SK-N-SH (cell line): ENCODE data around the gene SPACA6.

Source experiments
- CTCF ChIP-seq: fragments of 200-600 bp; sonication (generic); IDR thresholded peaks from 2 replicates; pipeline ENCODE4 v1.6.1; 2017; ENCODE audit warnings: antibody characterized with exemption, mild to moderate bottlenecking, moderate library complexity
- EP300 ChIP-seq, 2 experiments: IDR thresholded peaks; 2 replicates each; pipeline versions ENCODE4 v1.4.0 to v1.6.1; 2012; ENCODE audit warnings: borderline replicate concordance in 1 of 2, low read depth in 1 of 2, low read length in 1 of 2
- EZH2phosphoT487 ChIP-seq: fragments of 200-600 bp; sonication (generic); IDR thresholded peaks from 2 replicates; pipeline ENCODE4 v1.6.1; 2017; ENCODE audit warnings: low read depth, mixed run types, mild to moderate bottlenecking, antibody characterized with exemption, moderate library complexity, borderline replicate concordance
- GABPA ChIP-seq: IDR thresholded peaks from 2 replicates; pipeline ENCODE4 v1.4.0; 2012; ENCODE audit warnings: low read depth, mild to moderate bottlenecking
- IRF3 ChIP-seq: fragments of 150-350 bp; IDR thresholded peaks from 2 replicates; pipeline ENCODE4 v1.6.1; 2016; ENCODE audit warnings: mild to moderate bottlenecking, low read depth, low read length
- MEF2A ChIP-seq: IDR thresholded peaks from 2 replicates; pipeline ENCODE4 v1.4.0; 2012; ENCODE audit warnings: low read depth, borderline replicate concordance
- NRF1 ChIP-seq: IDR thresholded peaks from 2 replicates; pipeline ENCODE4 v1.6.1; 2012; ENCODE audit warnings: low read depth, mild to moderate bottlenecking, low read length
- POLR2AphosphoS5 ChIP-seq: IDR thresholded peaks from 2 replicates; pipeline ENCODE4 v1.6.1; 2012; ENCODE audit warnings: low read depth, low read length
- RCOR1 ChIP-seq: fragments of 150-350 bp; IDR thresholded peaks from 2 replicates; pipeline ENCODE4 v1.6.1; 2017; ENCODE audit warnings: antibody characterized with exemption, low read length
- REST ChIP-seq: IDR thresholded peaks from 2 replicates; pipeline ENCODE4 v1.6.1; 2012; ENCODE audit warnings: mild to moderate bottlenecking, low read depth, low read length, moderate library complexity
- RFX5 ChIP-seq: IDR thresholded peaks from 2 replicates; pipeline ENCODE4 v1.6.1; 2012; ENCODE audit warnings: mild to moderate bottlenecking, improper control_type of control experiment, low read length
- RXRA ChIP-seq: IDR thresholded peaks from 2 replicates; pipeline ENCODE4 v1.4.0; 2012; ENCODE audit warnings: low read depth, mild to moderate bottlenecking, borderline replicate concordance
- SIN3A ChIP-seq: IDR thresholded peaks from 2 replicates; pipeline ENCODE4 v1.6.1; 2012; ENCODE audit warnings: low read depth, mild to moderate bottlenecking, low read length, moderate library complexity, borderline replicate concordance
- YY1 ChIP-seq: IDR thresholded peaks from 2 replicates; pipeline ENCODE4 v1.4.0; 2012; ENCODE audit warnings: low read depth, mild to moderate bottlenecking

GRCh38 chr19:51647318-51647717, 45.8 kb upstream of the SPACA6 start:
- TF ChIP-seq EZH2phosphoT487 = no peak
- TF ChIP-seq NRF1 = no peak
- no peak for TF ChIP-seq CTCF
- TF ChIP-seq YY1 = no peak
- no peak for TF ChIP-seq SIN3A
- TF ChIP-seq MEF2A = no peak
- TF ChIP-seq EP300 (IDR thresholded peaks at IDR 0.05; ENCODE audit: borderline replicate concordance in 1 of 2, low read depth in 1 of 2, low read length in 1 of 2) = no peak
- no peak for TF ChIP-seq IRF3
- TF ChIP-seq RFX5 = no peak
- no peak for TF ChIP-seq REST
- TF ChIP-seq GABPA = no peak
- TF ChIP-seq POLR2AphosphoS5 = no peak
- TF ChIP-seq RXRA = no peak
- TF ChIP-seq RCOR1 = no peak
